Natural killer cell (primary cell): ENCODE measurements around the gene CAPS2. TPM values are rescaled to one million over a fixed set of nuclear protein-coding genes. Genes with fewer than 3 reads are reported as not detected.

Experiments used
- ATAC-seq, 3 donors: fragments of 150-1000 bp in 2 of 3; fragments of 200-7000 bp in 1 of 3; cut with Tn5 transposase; 1 replicate in 1 of 3; 2 replicates in 2 of 3; pipeline ENCODE4 v1.10.0; 2021; ENCODE audit warnings: mild to moderate bottlenecking in 2 of 3, moderate library complexity in 2 of 3
- DNase-seq, 2 donors: peaks; one replicate each; pipeline versions ENCODE4 v3.0.0 to v3.0.0-alpha.2; 2013 to 2021; ENCODE audit warnings: mixed read lengths in 1 of 2
- H3K27ac ChIP-seq: one replicate; pipeline ENCODE4 v1.5.1; 2013; ENCODE audit warnings: mild to moderate bottlenecking, low read length
- H3K27me3 ChIP-seq: one replicate; pipeline ENCODE4 v1.6.1; 2013; ENCODE audit warnings: low read length; ENCODE audit not compliant: control insufficient read depth, insufficient read depth
- H3K36me3 ChIP-seq: one replicate; pipeline ENCODE4 v1.6.1; 2013; ENCODE audit warnings: low read length; ENCODE audit not compliant: control insufficient read depth, insufficient read depth
- H3K4me1 ChIP-seq: one replicate; pipeline ENCODE4 v1.6.1; 2013; ENCODE audit warnings: low read length; ENCODE audit not compliant: control insufficient read depth, insufficient read depth
- H3K4me3 ChIP-seq: one replicate; pipeline ENCODE4 v1.5.1; 2013; ENCODE audit warnings: low read length
- H3K9me3 ChIP-seq: one replicate; pipeline ENCODE4 v1.6.1; 2013; ENCODE audit warnings: low read length; ENCODE audit not compliant: control insufficient read depth, insufficient read depth
- H3K27ac Mint-ChIP-seq, 2 donors: one replicate each; pipeline ENCODE4 v1.8.0; 2022; ENCODE audit warnings: mild to moderate bottlenecking in 2 of 2, mixed read lengths in 2 of 2, moderate library complexity in 1 of 2
- H3K27me3 Mint-ChIP-seq, 2 donors: one replicate each; pipeline ENCODE4 v1.8.0; 2022; ENCODE audit warnings: low read depth in 2 of 2, mixed read lengths in 2 of 2
- H3K36me3 Mint-ChIP-seq: one replicate; pipeline ENCODE4 v1.8.0; 2022; ENCODE audit warnings: mixed read lengths
- H3K4me1 Mint-ChIP-seq, 2 donors: one replicate each; pipeline ENCODE4 v1.8.0; 2022; ENCODE audit warnings: mixed read lengths in 2 of 2
- H3K4me3 Mint-ChIP-seq: one replicate; pipeline ENCODE4 v1.8.0; 2022; ENCODE audit warnings: mild to moderate bottlenecking, moderate library complexity, mixed read lengths
- H3K9me3 Mint-ChIP-seq, 2 donors: one replicate each; pipeline ENCODE4 v1.8.0; 2022; ENCODE audit warnings: mixed read lengths in 2 of 2
- WGBS: methylation state at CpG from one replicate; pipeline ENCODE4 v1.1.7; 2013; ENCODE audit warnings: missing lambda C conversion rate; ENCODE audit not compliant: insufficient coverage; 5-methylcytosine and 5-hydroxymethylcytosine counted together
- intact Hi-C: fragments of 100-400 bp; cut with micrococcal nuclease; formaldehyde crosslinking; loops from one replicate; pipeline ENCODE4 v1.14.2; 2022
- total RNA-seq, 4 donors: library from RNA; stranded (reverse); fragments of 120-200 nt in 1 of 4; gene quantifications; one replicate each; pipeline versions ENCODE4 v1.2.3 to v1.2.4, GENCODE V29; 2013 to 2022
- TF ChIP-seq, protein P1 (sequence below): fragments of 200-600 bp; IDR thresholded peaks from one replicate; pipeline ENCODE4 v1.8.0; 2022; ENCODE audit warnings: antibody characterized with exemption

Gene CAPS2
- total RNA-seq, 3 donors from 2014 or later (not counting 1 experiment from before 2014, with no cell fraction given) = 9.2 to 9.6 (median 9.5) TPM

DNA sequence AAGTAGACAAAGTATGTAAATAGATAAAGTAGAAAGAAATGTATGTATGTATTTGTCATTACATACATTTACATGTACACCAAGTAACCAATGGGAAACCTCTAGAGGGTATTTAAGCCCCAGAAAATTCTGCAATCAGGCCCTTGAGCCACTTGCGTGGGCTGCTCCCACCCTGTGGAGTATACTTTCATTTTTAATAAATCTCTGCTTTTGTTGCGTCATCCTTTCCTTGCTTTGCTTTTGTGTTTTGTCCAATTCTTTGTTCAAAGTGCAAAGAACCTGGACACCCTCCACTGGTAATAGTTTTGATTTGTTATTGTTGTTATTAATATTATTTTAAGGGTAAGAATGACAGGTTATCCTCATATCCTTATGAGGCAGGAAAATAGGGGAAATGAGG is 21.8 kb downstream of the CAPS2 start:
- H3K27ac Mint-ChIP-seq = no peak overlapping the region
- no peaks in the 10 kb centered on the region for H3K9me3 Mint-ChIP-seq
- no peaks in the 10 kb centered on the region for H3K4me1 ChIP-seq
- H3K27me3 Mint-ChIP-seq = no peaks in the 10 kb centered on the region
- no peak overlapping the region for H3K4me3 ChIP-seq
- H3K36me3 Mint-ChIP-seq = no peaks in the 10 kb centered on the region
- no peak for DNase-seq
- no peaks in the 10 kb centered on the region for H3K4me1 Mint-ChIP-seq
- no peak overlapping the region for H3K27ac ChIP-seq
- no peaks in the 10 kb centered on the region for H3K27me3 ChIP-seq
- H3K9me3 ChIP-seq = no peaks in the 10 kb centered on the region
- no peak overlapping the region for H3K4me3 Mint-ChIP-seq
- no peak for ATAC-seq
- TF ChIP-seq, protein P1, sequence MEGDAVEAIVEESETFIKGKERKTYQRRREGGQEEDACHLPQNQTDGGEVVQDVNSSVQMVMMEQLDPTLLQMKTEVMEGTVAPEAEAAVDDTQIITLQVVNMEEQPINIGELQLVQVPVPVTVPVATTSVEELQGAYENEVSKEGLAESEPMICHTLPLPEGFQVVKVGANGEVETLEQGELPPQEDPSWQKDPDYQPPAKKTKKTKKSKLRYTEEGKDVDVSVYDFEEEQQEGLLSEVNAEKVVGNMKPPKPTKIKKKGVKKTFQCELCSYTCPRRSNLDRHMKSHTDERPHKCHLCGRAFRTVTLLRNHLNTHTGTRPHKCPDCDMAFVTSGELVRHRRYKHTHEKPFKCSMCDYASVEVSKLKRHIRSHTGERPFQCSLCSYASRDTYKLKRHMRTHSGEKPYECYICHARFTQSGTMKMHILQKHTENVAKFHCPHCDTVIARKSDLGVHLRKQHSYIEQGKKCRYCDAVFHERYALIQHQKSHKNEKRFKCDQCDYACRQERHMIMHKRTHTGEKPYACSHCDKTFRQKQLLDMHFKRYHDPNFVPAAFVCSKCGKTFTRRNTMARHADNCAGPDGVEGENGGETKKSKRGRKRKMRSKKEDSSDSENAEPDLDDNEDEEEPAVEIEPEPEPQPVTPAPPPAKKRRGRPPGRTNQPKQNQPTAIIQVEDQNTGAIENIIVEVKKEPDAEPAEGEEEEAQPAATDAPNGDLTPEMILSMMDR = no peak
- WGBS = 92% methylated on average over 2 of the region's 2 CpGs
- intact Hi-C loops = no loop called here
- no peaks in the 10 kb centered on the region for H3K36me3 ChIP-seq

DNA sequence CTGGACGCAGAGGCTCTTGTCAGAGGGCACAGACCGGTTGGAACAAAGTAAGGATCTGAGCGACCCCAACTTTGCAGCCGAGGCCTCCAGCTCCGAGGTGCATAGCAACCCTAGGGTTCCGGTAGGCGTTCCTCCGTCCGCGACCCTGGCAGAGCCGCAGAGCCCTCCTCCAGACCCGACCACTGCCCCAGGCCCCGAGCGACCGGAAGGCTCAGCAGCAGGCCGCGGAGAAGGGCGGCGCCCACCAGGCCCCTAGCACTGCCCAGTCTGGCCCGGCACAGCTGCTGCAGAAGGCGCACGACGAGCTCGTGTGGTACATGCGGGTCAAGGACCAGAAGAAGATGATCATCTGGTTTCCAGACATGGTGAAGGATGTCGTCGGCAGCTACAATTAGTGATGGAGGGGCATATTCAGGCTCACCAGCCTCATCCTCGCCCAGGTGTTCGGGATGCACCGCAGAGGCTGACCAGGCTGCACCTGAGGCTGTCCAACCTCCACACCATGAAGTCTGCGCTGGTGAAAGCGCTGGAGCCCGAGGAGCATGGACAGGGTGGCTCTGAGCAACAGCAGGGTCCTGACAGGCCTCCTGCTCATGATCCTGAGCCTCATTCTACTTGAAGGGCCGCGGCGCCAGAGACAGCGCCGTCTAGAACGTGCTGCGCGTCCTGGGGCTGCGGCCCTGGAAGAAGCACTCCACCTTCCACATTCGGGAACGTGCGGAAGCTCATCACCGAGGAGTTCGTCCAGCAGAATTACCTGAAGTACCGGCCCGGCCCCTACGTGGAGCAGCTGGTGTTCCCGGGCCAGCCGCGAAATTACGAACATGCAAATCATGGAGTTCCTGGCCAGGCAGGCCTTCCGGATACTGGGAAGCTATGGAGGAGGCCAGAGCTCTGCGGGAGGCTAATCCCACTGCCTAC is 24.5 kb downstream of the CAPS2 start:
- Histone ChIP-seq H3K4me3 (no peak overlapping the region), H3K4me1 (no peaks in the 10 kb centered on the region), H3K27me3 (no peaks in the 10 kb centered on the region), H3K9me3 (no peaks in the 10 kb centered on the region), H3K27ac (no peak overlapping the region), H3K36me3 (no peaks in the 10 kb centered on the region)
- intact Hi-C loops = no loop called here
- Mint-ChIP-seq H3K4me3 (no peak overlapping the region), H3K27me3 (no peaks in the 10 kb centered on the region), H3K27ac (no peak overlapping the region), H3K9me3 (no peaks in the 10 kb centered on the region), H3K4me1 (no peaks in the 10 kb centered on the region), H3K36me3 (no peaks in the 10 kb centered on the region)
- TF ChIP-seq, protein P1 = no peak
- 94% methylated on average over 56 of the region's 56 CpGs for whole genome bisulfite sequencing
- DNase-seq (no peak), ATAC-seq (no peak)

DNA sequence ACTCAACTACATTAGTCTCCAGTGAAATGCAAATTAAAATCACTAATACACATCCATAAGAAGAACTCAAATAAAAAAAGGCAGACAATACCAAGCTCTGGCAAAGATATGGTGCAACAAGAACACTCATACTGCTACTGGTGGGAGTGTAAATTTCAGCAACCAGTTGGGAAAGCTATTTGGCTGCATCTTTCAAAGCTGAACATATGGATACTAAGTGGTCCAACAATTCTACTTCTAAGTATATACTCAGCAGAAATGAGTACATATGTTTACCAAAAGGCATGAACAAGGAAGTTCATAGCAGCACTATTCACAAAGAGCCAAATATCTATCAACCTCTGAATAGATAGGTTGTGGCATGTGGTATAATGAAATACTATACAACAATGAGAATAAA is 27.3 kb downstream of the CAPS2 start:
- no peaks in the 10 kb centered on the region for H3K36me3 ChIP-seq
- H3K27ac ChIP-seq = no peak overlapping the region
- Mint-ChIP-seq H3K4me1 (no peaks in the 10 kb centered on the region), H3K27me3 (no peaks in the 10 kb centered on the region), H3K27ac (no peak overlapping the region), H3K4me3 (no peak overlapping the region), H3K36me3 (no peaks in the 10 kb centered on the region), H3K9me3 (no peaks in the 10 kb centered on the region)
- no peaks in the 10 kb centered on the region for H3K9me3 ChIP-seq
- no peak for DNase-seq
- H3K4me3 ChIP-seq = no peak overlapping the region
- intact Hi-C loops = no loop called here
- no peaks in the 10 kb centered on the region for H3K27me3 ChIP-seq
- H3K4me1 ChIP-seq = no peaks in the 10 kb centered on the region
- ATAC-seq = no peak
- TF ChIP-seq, protein P1 = no peak

GRCh38 chr12:75302225-75302624 is 27.9 kb downstream of the CAPS2 start:
- WGBS = no CpG with 5 or more reads among the region's 2 CpGs
- H3K36me3 ChIP-seq = no peaks in the 10 kb centered on the region
- DNase-seq = no peak
- H3K27me3 Mint-ChIP-seq = no peaks in the 10 kb centered on the region
- TF ChIP-seq, protein P1 = no peak
- no peak for ATAC-seq
- H3K9me3 Mint-ChIP-seq = no peaks in the 10 kb centered on the region
- no peak overlapping the region for H3K27ac Mint-ChIP-seq
- no peak overlapping the region for H3K4me3 Mint-ChIP-seq
- no peaks in the 10 kb centered on the region for H3K36me3 Mint-ChIP-seq
- intact Hi-C loops = no loop called here
- H3K9me3 ChIP-seq = no peaks in the 10 kb centered on the region
- no peaks in the 10 kb centered on the region for H3K4me1 ChIP-seq
- no peak overlapping the region for H3K27ac ChIP-seq
- no peak overlapping the region for H3K4me3 ChIP-seq
- H3K27me3 ChIP-seq = no peaks in the 10 kb centered on the region
- H3K4me1 Mint-ChIP-seq = no peaks in the 10 kb centered on the region
